Fibroblast of the conjunctiva (primary cell): ENCODE measurements around the gene MEP1B.

Experiments
- DNase-seq: peaks from one replicate; pipeline ENCODE4 v3.0.0-alpha.2; 2010; ENCODE audit warnings: low read depth

The MEP1B gene

DNA sequence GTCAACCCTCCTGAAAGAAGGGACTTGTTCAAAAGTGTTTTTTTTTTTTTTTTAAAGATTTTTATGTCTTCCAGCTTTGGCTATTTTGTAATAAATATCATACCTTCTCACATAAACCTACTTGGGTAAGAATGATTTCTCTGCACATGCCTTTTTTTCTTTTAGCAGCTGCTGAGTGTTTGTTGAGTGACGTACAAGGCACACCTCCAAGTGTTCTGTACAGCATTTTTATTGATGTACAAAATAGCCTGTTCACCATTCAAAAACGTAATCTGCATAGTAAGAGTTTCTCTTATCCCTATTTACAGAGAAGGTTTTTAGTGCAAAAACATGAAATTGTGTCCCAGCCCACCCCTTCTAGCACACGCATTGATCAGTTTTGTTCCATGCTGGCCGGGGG, 77.6 kb downstream of the MEP1B start:
- no peak for DNase-seq
